ENCODE data around the gene SDE2.

DNA sequence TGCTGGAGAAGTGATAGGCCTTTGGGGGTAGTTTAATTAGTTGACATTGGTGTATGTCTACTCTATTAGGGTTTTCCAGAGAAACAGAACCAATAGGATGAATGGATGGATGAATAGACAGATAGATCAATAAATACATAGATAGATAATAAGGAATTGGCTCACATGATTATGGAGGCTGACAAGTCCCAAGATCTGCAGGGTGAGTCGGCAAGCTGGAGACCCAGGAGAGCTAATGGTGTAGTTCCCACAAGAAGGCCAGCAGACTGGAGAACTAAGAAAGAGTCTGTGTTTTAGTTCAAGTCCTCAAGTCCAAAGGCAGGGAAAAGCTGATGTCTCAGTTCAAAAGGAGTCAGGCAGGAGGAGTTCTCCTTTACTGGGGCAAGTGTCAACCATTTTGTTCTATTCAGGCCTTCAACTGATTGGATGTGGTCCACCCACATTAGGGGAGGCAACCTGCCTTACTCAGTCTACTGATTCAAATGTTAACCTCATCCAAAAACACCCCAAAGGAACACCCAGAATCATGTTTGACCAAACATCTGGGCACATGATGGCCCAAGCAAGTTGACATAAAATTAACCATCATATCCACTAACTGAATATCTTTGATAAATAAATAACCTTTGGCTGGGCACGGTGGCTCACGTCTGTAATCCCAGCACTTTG lies 4.5 kb upstream of the SDE2 start:
- TF ChIP-seq CTCF (IDR thresholded peaks at IDR 0.05): no peak
- TF ChIP-seq POLR2A (IDR thresholded peaks at IDR 0.05): no peak

All from esophagus squamous epithelium (tissue), 4 donors.